Neutrophil (primary cell): ENCODE measurements around the gene SMIM13.

ENCODE experiments used
- H3K27ac ChIP-seq: fragments of 200-600 bp; sonication (generic); 2 replicates; pipeline ENCODE4 v1.5.1; 2016; ENCODE audit warnings: mild to moderate bottlenecking, moderate library complexity
- H3K27me3 ChIP-seq: fragments of 200-600 bp; sonication (generic); 2 replicates; pipeline ENCODE4 v1.6.0; 2016; ENCODE audit warnings: mild to moderate bottlenecking
- H3K36me3 ChIP-seq: fragments of 200-600 bp; sonication (generic); 2 replicates; pipeline ENCODE4 v1.5.1; 2017
- H3K4me1 ChIP-seq, 2 experiments: fragments of 200-600 bp in 1 of 2; sonication (generic) in 1 of 2; 1 replicate in 1 of 2; 2 replicates in 1 of 2; pipeline versions ENCODE4 v1.5.1 to v1.6.1; 2013 to 2016; ENCODE audit warnings: low read depth in 1 of 2, low read length in 1 of 2, mild to moderate bottlenecking in 1 of 2, moderate library complexity in 1 of 2; ENCODE audit not compliant: control insufficient read depth in 1 of 2, insufficient read depth in 1 of 2
- H3K4me3 ChIP-seq, 2 experiments: fragments of 200-600 bp in 1 of 2; sonication (generic) in 1 of 2; 1 replicate in 1 of 2; 2 replicates in 1 of 2; pipeline ENCODE4 v1.5.1; 2013 to 2016; ENCODE audit warnings: low read depth in 1 of 2, low read length in 1 of 2, mild to moderate bottlenecking in 1 of 2, moderate library complexity in 1 of 2
- H3K9me3 ChIP-seq: fragments of 200-600 bp; sonication (generic); 2 replicates; pipeline ENCODE4 v1.5.1; 2016
- CTCF ChIP-seq: fragments of 200-600 bp; sonication (generic); IDR thresholded peaks from 2 replicates; pipeline ENCODE4 v1.5.1; 2016; ENCODE audit warnings: antibody characterized with exemption

SMIM13 gene

GRCh38 chr6:11072101-11072500 lies 21.5 kb upstream of the SMIM13 start:
- no peak overlapping the region for H3K27ac ChIP-seq
- H3K27me3 ChIP-seq: peaks cover 3% of the 10 kb centered on the region
- no peaks in the 10 kb centered on the region for H3K9me3 ChIP-seq
- no peak for TF ChIP-seq CTCF
- no peaks in the 10 kb centered on the region for H3K4me1 ChIP-seq
- no peaks in the 10 kb centered on the region for H3K36me3 ChIP-seq
- H3K4me3 ChIP-seq: no peak overlapping the region

- TF ChIP-seq CTCF: no peak
- H3K4me3 ChIP-seq: no peak overlapping the region
Measured at GRCh38 chr6:11076540-11076939, 17.1 kb upstream of the SMIM13 start.

DNA sequence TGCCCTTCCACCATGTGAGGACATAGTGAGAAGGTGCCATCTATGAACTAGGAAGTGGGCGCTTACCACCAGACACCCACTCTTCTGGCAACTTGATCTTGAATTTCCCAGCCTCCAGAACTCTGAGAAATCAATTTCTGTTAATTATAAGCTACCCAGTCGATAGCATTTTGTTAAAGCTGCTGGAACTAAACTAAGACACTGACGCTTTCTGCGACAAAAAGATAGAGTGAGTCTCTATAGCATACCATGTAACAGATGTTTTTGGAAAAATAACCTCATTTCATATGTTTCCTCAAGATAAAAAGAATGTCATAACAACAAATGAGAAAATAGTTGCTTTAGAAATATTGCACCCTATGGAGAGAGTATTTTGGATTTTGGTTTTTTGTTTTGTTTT lies 15.4 kb upstream of the SMIM13 start:
- Histone ChIP-seq H3K4me1 (no peaks in the 10 kb centered on the region), H3K9me3 (no peaks in the 10 kb centered on the region), H3K36me3 (no peaks in the 10 kb centered on the region), H3K27ac (no peak overlapping the region), H3K4me3 (no peak overlapping the region), H3K27me3 (peaks cover 3% of the 10 kb centered on the region)
- no peak for TF ChIP-seq CTCF

More at GRCh38 chr6:11076540-11076939, 17.1 kb upstream of the SMIM13 start:
- H3K9me3 ChIP-seq: no peaks in the 10 kb centered on the region
- H3K36me3 ChIP-seq: no peaks in the 10 kb centered on the region
- no peak overlapping the region for H3K27ac ChIP-seq
- peaks cover 3% of the 10 kb centered on the region for H3K27me3 ChIP-seq
- H3K4me1 ChIP-seq: no peaks in the 10 kb centered on the region

DNA sequence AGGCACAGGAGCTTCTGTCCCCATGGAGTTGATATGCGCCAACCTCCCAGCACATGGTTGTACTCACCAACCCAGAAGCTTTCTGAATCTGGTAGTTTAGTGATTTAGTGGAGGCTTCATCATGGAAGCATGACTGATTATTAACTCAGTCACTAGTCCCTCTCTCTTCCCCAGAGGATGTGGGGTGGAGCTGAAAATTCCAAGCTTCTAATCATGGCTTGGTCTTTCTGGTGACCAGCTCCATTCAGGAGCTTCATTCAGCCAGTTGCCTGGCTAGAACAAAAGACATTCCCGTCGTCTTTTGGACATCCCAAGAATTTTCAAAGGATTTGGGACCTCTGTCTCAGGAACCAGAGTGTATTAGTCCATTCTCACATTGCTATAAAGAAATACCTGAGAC lies 13.3 kb upstream of the SMIM13 start:
- no peaks in the 10 kb centered on the region for H3K27me3 ChIP-seq
- H3K4me1 ChIP-seq: no peaks in the 10 kb centered on the region
- no peaks in the 10 kb centered on the region for H3K36me3 ChIP-seq
- H3K27ac ChIP-seq: no peak overlapping the region
- H3K9me3 ChIP-seq: no peaks in the 10 kb centered on the region
- TF ChIP-seq CTCF: no peak
- no peak overlapping the region for H3K4me3 ChIP-seq

- Histone ChIP-seq H3K36me3 (no peaks in the 10 kb centered on the region), H3K4me3 (no peak overlapping the region), H3K27me3 (no peaks in the 10 kb centered on the region), H3K27ac (no peak overlapping the region), H3K9me3 (no peaks in the 10 kb centered on the region), H3K4me1 (no peaks in the 10 kb centered on the region)
- TF ChIP-seq CTCF: no peak
Measured at GRCh38 chr6:11083491-11083890, 10.1 kb upstream of the SMIM13 start.

DNA sequence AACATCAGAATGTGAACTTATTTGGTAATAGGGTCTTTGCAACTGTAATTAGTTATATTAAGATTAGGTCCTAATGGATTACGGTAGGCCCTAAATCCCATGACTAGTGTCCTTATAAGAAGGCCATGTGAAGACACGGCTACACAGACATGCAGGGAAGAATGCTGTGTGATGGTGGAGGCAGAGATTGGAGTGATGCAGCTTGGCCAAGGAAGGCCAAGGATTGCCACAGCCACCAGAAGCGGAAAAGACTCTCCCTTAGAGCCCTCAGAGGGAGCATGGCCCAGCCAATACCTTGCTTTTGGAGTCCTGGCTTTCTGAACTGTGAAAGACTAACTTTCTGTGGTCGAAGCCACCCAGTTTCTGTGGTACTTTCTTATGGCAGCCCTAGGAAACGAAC lies 9.7 kb upstream of the SMIM13 start:
- no peaks in the 10 kb centered on the region for H3K36me3 ChIP-seq
- H3K4me1 ChIP-seq: no peaks in the 10 kb centered on the region
- no peak overlapping the region for H3K4me3 ChIP-seq
- no peak overlapping the region for H3K27ac ChIP-seq
- no peaks in the 10 kb centered on the region for H3K9me3 ChIP-seq
- no peaks in the 10 kb centered on the region for H3K27me3 ChIP-seq
- no peak for TF ChIP-seq CTCF
